ENCODE measurements around the gene DDIT4.

The DDIT4 gene

DNA sequence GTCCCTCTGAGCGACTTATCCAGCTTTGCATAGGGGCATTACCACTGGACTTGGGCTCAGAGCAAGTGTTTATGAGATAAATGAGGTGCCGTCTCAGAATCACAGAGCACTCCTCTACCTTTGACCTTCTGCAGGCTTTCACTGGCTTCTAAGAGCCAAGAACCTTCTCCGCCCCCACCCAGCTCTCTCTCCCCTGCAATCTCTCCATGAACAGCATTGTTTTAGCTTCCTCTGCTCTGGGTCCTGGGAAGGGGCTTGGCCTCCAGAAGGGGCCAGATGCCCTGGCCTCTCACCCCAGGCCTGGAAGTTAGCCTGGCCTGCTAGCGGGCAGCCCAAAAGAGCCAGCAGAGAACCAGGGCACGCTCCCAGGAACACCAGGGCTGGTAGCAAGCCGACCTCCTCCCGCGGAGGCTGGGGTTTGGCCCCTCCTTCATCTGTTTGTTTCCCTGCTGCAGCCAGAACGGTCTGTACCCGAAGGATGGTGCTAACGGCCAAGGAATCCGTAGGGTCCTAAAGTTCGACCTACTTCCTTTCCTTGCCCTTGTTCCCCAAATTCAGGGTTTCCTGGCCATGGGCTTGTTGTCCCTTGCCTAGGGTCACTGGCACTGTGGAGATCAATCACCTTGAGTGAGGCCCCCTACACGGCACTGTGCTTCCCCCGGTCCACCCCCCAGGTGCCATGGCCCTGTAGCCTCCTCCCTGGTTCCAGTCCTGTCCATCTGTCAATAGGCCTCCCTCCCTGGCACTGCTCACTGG is 18.7 kb upstream of the DDIT4 start:
- Mint-ChIP-seq H3K27ac (ENCODE audit: low read depth) (no peak overlapping the region), H3K4me1 (peaks cover 69% of the 10 kb centered on the region), H3K4me3 (peak overlapping the region; percentile 51), H3K36me3 (ENCODE audit: insufficient read depth) (peaks cover 2% of the 10 kb centered on the region), H3K9me3 (no peaks in the 10 kb centered on the region), H3K27me3 (no peaks in the 10 kb centered on the region)
- DNase-seq (ENCODE audit: low spot score in 2 of 2) (no peak), ATAC-seq (replicated peaks; ENCODE audit: extremely low read depth, poor library complexity, severe bottlenecking) (no peak)

DNA sequence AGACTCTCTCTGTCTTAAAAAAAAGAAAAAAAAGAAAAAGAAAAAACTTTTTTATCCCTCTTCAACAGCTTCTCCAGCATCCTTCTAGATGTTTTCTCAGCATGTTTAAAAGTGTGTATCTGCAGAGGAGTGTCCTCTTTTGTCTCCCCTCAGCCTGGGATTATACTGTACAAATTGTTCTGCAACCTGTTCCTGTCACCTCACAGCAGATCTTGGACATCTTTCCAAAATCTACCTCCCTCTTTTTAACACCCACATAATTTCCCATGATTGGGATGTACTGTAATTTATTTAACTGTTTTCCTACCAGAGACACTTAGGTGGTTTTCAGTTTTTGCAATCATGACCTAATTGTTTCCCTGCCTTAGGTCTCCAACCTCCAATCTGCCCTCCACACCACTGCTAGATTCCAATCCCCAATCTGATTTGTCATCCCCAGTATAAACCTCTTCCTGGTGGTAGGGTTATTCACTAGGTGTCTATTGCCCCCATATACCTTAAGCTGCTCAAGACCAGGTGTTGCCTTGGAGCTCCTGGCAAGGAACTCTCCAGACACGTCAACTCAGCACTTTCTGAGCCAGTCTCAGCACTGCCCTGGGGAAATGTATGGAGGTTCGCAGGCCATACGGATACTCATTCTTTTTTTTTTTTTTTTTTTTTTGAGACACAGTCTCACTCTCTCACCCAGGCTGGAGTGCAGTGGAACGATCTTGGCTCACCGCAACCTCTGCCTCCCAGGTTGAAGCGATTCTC is 17.6 kb upstream of the DDIT4 start:
- H3K27me3 Mint-ChIP-seq = no peaks in the 10 kb centered on the region
- DNase-seq (ENCODE audit: low spot score in 2 of 2) (no peak), ATAC-seq (replicated peaks; ENCODE audit: extremely low read depth, poor library complexity, severe bottlenecking) (no peak)
- H3K27ac Mint-ChIP-seq (ENCODE audit: low read depth) = no peak overlapping the region
- no peak overlapping the region for H3K4me3 Mint-ChIP-seq
- no peaks in the 10 kb centered on the region for H3K9me3 Mint-ChIP-seq
- H3K36me3 Mint-ChIP-seq (ENCODE audit: insufficient read depth) = no peaks in the 10 kb centered on the region
- peaks cover 71% of the 10 kb centered on the region for H3K4me1 Mint-ChIP-seq

DNA sequence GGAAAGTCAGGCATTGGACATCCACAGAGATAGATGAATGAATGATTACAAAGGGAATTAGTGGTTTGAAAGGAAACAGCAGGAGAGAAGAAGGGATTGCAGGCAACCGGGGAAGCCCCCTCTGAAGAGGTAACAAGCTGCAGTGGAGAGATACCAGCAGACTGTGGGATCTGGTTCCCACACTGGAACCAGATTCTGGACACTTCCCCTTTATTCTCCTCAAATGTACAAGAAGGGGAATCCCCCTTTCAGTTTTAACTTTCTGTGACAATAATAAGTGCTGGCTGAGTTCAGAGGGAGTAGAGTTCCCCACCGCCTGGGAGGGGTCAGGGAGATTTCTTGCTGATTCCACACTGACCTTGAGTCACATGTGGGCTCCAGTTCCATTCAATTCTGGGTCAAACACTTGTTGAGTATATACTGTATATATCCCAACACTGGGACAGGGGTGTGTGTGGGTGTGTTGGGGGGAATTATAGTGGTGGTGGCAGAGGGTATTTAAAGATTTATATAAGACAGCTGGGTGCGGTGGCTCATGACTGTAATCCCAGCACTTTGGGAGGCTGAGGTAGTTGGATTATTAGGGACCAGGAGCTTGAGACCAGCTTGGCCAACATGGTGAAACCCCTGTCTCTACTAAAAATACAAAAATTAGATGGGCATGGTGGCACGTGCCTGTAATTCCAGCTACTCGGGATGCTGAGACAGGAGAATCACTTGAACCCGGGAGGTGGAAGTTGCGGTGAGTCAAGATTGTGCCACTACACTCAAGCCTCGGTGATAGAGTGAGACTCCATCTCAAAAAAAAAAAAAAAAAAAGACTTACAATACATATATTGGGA is 16.5 kb upstream of the DDIT4 start:
- no peak overlapping the region for H3K27ac Mint-ChIP-seq (ENCODE audit: low read depth)
- no peaks in the 10 kb centered on the region for H3K36me3 Mint-ChIP-seq (ENCODE audit: insufficient read depth)
- peaks cover 68% of the 10 kb centered on the region for H3K4me1 Mint-ChIP-seq
- H3K9me3 Mint-ChIP-seq = no peaks in the 10 kb centered on the region
- H3K27me3 Mint-ChIP-seq = no peaks in the 10 kb centered on the region
- H3K4me3 Mint-ChIP-seq = no peak overlapping the region
- ATAC-seq (replicated peaks; ENCODE audit: extremely low read depth, poor library complexity, severe bottlenecking) (no peak), DNase-seq (ENCODE audit: low spot score in 2 of 2) (no peak)

DNA sequence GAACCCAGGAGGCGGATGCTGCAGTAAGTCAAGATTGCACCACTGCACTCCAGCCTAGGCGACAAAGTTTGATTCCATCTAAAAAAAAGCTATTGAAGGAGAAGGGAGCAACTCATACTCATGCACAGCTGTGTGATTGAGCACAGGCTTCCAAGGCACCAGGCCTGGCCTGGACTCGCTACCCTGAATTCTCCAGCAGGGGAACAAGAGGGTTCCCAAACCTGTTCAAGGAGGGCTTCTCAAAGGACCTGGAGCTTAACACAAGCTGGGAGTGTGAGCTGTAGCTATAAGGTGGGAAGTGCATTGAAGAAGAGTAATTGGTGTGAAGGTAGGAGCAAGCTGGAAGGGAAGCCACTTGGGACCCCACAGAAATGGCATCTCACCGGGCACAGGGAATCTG is 15.1 kb upstream of the DDIT4 start:
- Mint-ChIP-seq H3K4me1 (peaks cover 60% of the 10 kb centered on the region), H3K27me3 (no peaks in the 10 kb centered on the region), H3K27ac (ENCODE audit: low read depth) (no peak overlapping the region), H3K4me3 (no peak overlapping the region), H3K36me3 (ENCODE audit: insufficient read depth) (no peaks in the 10 kb centered on the region), H3K9me3 (no peaks in the 10 kb centered on the region)
- ATAC-seq (replicated peaks; ENCODE audit: extremely low read depth, poor library complexity, severe bottlenecking) (no peak), DNase-seq (ENCODE audit: low spot score in 2 of 2) (no peak)

- no peaks in the 10 kb centered on the region for H3K9me3 Mint-ChIP-seq
- H3K27me3 Mint-ChIP-seq = no peaks in the 10 kb centered on the region
- H3K4me3 Mint-ChIP-seq = peak overlapping the region; percentile 86
- DNase-seq (ENCODE audit: low spot score in 2 of 2) = no peak
- H3K27ac Mint-ChIP-seq (ENCODE audit: low read depth) = peak overlapping the region; percentile 92
- peaks cover 1% of the 10 kb centered on the region for H3K36me3 Mint-ChIP-seq (ENCODE audit: insufficient read depth)
- ATAC-seq (replicated peaks; ENCODE audit: extremely low read depth, poor library complexity, severe bottlenecking) = no peak
- H3K4me1 Mint-ChIP-seq = peaks cover 64% of the 10 kb centered on the region
These were observed 14.1 kb upstream of the DDIT4 start for GRCh38 chr10:72259491-72260238.

GRCh38 chr10:72260239-72260975 is 13.3 kb upstream of the DDIT4 start:
- ATAC-seq (replicated peaks; ENCODE audit: extremely low read depth, poor library complexity, severe bottlenecking) (peak; percentile 70), DNase-seq (ENCODE audit: low spot score in 2 of 2) (peak in 1 of 2 donors; percentile 81)
- Mint-ChIP-seq H3K36me3 (ENCODE audit: insufficient read depth) (peaks cover 1% of the 10 kb centered on the region), H3K9me3 (no peaks in the 10 kb centered on the region), H3K27me3 (no peaks in the 10 kb centered on the region), H3K4me1 (peaks cover 60% of the 10 kb centered on the region), H3K4me3 (peak overlapping the region; percentile 86), H3K27ac (ENCODE audit: low read depth) (peak overlapping the region; percentile 92)

DNA sequence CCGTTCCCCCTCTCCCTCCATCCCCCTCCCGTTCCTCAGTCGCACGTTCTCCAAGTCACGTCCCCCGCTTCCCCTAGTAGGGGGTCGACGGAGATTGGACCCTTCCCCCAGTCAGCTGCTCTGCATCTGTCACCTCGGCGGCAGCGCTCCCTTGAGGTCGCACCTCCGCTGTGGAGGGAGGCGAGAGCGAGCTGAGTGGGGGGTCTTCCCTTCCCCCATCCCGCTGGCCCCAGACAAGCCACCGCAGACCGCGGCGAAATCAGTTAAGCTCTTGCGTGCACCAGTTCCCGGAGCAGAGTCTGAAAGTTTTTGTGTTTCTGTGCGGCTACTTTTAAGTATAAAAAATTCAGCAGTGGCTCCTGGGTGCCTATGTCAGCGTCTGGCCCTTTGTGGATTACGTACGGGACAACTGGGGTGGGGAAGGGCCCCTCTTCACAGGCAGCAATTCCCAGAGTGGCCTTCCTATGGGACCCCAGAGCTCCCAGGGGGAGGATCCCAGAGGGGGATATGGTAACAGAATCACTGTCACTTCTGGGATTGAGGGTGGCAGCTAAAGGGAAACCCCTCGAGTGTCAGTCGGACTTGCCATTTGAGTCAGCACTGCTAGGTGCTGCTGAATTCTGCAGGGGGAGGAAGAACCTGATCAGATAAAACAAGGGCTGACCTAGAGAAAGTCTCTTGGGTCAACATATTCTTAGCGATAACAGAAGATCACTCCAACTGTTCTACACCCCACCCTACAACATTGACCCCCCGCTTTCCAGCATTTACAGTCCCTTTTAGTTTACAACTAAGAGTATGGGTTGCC is 12.5 kb upstream of the DDIT4 start:
- H3K4me3 Mint-ChIP-seq = peak overlapping the region; percentile 86

DNA sequence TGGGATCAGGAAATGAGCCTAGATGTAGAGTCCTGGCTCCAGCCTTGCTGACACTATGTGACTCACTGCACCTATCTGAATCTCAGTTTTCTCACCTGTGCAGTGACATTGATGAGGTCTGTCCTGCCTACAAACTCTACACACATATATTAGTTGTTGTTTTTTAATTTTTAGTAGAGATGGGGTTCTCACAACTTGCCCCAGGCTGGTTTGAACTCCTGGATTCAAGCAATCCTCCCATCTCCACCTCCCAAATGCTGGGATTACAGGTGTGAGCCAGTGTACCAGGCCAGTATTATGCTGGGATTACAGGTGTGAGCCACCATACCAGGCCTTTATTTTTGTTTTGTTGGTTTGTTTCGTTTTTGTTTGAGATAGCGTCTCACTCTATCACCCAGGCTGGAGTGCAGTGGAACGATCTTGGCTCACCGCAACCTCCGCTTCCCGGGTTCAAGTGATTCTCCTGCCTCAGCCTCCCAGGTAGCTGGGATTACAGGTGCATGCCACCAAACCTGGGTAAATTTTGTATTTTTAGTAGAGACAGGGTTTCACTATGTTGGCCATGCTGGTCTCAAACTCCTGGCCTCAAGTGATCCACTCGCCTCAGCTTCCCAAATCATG is 11.8 kb upstream of the DDIT4 start:
- peak overlapping the region; percentile 92 for H3K27ac Mint-ChIP-seq (ENCODE audit: low read depth)
- peaks cover 52% of the 10 kb centered on the region for H3K4me1 Mint-ChIP-seq
- DNase-seq (ENCODE audit: low spot score in 2 of 2) = no peak
- peak overlapping the region; percentile 86 for H3K4me3 Mint-ChIP-seq
- peaks cover 1% of the 10 kb centered on the region for H3K36me3 Mint-ChIP-seq (ENCODE audit: insufficient read depth)
- H3K9me3 Mint-ChIP-seq = no peaks in the 10 kb centered on the region
- peak; percentile 8 for ATAC-seq (replicated peaks; ENCODE audit: extremely low read depth, poor library complexity, severe bottlenecking)
- H3K27me3 Mint-ChIP-seq = no peaks in the 10 kb centered on the region

More for the DNA sequence above, 12.5 kb upstream of the DDIT4 start:
- Mint-ChIP-seq H3K27ac (ENCODE audit: low read depth) (peak overlapping the region; percentile 92), H3K27me3 (no peaks in the 10 kb centered on the region), H3K4me1 (peaks cover 56% of the 10 kb centered on the region), H3K9me3 (no peaks in the 10 kb centered on the region), H3K36me3 (ENCODE audit: insufficient read depth) (peaks cover 1% of the 10 kb centered on the region)
- ATAC-seq (replicated peaks; ENCODE audit: extremely low read depth, poor library complexity, severe bottlenecking) = peak; percentile 44
- DNase-seq (ENCODE audit: low spot score in 2 of 2) = peak; percentile 61 to 70

GRCh38 chr10:72263613-72264241 is 10.0 kb upstream of the DDIT4 start:
- Mint-ChIP-seq H3K4me3 (no peak overlapping the region), H3K27ac (ENCODE audit: low read depth) (peak overlapping the region; percentile 53), H3K4me1 (peaks cover 42% of the 10 kb centered on the region), H3K27me3 (no peaks in the 10 kb centered on the region), H3K36me3 (ENCODE audit: insufficient read depth) (peaks cover 1% of the 10 kb centered on the region), H3K9me3 (no peaks in the 10 kb centered on the region)
- ATAC-seq (replicated peaks; ENCODE audit: extremely low read depth, poor library complexity, severe bottlenecking) (no peak), DNase-seq (ENCODE audit: low spot score in 2 of 2) (peak in 1 of 2 donors; percentile 15)

DNA sequence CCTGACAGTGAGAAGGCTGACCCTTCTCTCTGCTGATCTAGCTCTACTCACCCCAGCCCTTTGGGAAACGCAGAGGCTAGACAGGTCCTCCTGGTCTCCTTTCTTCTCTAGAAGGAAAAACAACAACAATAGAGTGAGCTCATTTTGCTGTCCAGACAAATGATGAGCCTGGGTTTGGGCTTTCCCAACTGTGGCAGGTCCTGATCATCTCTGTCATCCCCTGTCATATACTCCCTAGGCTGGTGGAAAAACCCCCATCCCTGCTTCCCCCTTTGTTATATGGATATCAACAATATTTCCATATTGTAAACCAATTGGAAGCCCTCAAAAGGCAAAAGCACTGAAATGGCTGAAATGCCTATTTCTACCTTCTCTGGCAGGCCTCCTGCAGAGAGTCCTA is 9.2 kb upstream of the DDIT4 start:
- Mint-ChIP-seq H3K9me3 (no peaks in the 10 kb centered on the region), H3K27me3 (no peaks in the 10 kb centered on the region), H3K4me3 (no peak overlapping the region), H3K4me1 (peaks cover 36% of the 10 kb centered on the region), H3K36me3 (ENCODE audit: insufficient read depth) (peaks cover 1% of the 10 kb centered on the region), H3K27ac (ENCODE audit: low read depth) (no peak overlapping the region)
- ATAC-seq (replicated peaks; ENCODE audit: extremely low read depth, poor library complexity, severe bottlenecking) (no peak), DNase-seq (ENCODE audit: low spot score in 2 of 2) (no peak)

Data from central memory CD8-positive, alpha-beta T cell (primary cell).